Adipocyte (in vitro differentiated cells): ENCODE results near the gene PACRG.
A peak's percentile ranks its signal among the peaks of the same experiment; 100 is the strongest.

Experiments
- DNase-seq: peaks from one replicate; pipeline ENCODE4 v3.0.0-alpha.2; 2015; ENCODE audit warnings: low read depth
- H3K27me3 ChIP-seq: replicated peaks from 2 replicates; pipeline ENCODE4 v1.7.0; 2013; ENCODE audit warnings: mild to moderate bottlenecking, low read length, moderate library complexity; ENCODE audit not compliant: control insufficient read depth, insufficient read depth
- H3K36me3 ChIP-seq: 2 replicates; pipeline ENCODE4 v1.7.0; 2013; ENCODE audit warnings: low read length, mild to moderate bottlenecking, moderate library complexity; ENCODE audit not compliant: control insufficient read depth, insufficient read depth, severe bottlenecking
- H3K4me1 ChIP-seq: 2 replicates; pipeline ENCODE4 v1.7.0; 2013; ENCODE audit warnings: mild to moderate bottlenecking, low read length, moderate library complexity; ENCODE audit not compliant: control insufficient read depth, insufficient read depth
- H3K4me3 ChIP-seq: 2 replicates; pipeline ENCODE4 v1.7.0; 2013; ENCODE audit warnings: mild to moderate bottlenecking, low read length, moderate library complexity
- H3K9ac ChIP-seq: 2 replicates; pipeline ENCODE4 v1.7.0; 2013; ENCODE audit warnings: mild to moderate bottlenecking, low read length, moderate library complexity
- H3K9me3 ChIP-seq: 2 replicates; pipeline ENCODE4 v1.7.0; 2013; ENCODE audit warnings: mild to moderate bottlenecking, low read length, moderate library complexity; ENCODE audit not compliant: control insufficient read depth

Gene PACRG

DNA sequence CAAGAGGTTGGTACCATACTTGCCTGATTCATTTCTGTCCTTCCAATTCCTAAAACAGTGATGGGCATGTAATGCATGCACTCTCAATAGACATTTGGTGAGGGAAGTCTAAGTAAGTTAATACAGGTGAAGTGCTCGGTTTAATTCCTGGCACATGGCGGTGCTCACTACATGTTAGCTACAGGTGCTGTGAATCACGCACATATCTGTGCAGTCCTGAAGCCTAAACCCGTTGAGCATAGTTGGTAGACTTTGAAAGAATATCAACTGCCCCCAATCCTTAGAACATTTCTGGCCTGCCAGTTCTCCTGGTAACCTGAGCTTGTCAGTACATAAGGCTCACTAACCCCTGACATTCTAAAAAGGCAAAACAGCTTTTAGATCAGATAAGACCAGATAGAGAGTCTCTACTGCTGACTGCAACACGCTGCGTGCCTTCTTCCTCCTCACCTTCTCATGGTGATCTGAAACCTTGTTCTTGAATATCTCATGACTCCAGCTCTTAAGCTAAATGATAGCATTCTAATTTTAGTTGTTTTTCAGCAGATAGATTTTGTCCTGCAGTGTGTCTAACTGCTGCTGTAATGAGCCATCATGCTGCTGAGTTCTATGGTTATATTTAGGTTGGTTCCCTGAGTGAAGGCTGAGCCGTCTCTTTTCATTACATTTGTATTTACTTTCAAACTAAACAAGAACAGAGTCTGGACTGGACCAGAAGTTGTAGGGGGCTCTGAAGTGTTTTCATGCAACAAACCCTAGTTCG lies 358.3 kb downstream of the PACRG start:
- peak; percentile 1 for DNase-seq
- Histone ChIP-seq H3K4me1 (no peaks in the 10 kb centered on the region), H3K4me3 (no peak overlapping the region), H3K9ac (no peak overlapping the region), H3K9me3 (no peaks in the 10 kb centered on the region), H3K27me3 (peaks cover 5% of the 10 kb centered on the region), H3K36me3 (no peaks in the 10 kb centered on the region)

DNA sequence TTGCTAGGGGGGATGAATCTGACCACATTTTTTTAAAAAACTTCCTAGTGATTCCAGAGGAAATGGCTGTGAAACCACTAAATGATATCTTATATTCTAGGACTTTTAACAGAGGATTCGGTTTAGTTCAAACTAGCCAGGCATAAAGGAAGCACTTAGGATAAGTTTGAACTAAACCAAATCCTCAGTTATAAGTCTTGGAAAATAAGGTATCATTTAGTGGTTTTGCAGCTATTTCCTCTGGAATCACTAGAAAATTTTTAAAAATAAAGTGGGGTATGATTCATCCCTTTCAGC lies 358.8 kb downstream of the PACRG start:
- Histone ChIP-seq H3K4me3 (no peak overlapping the region), H3K36me3 (no peaks in the 10 kb centered on the region), H3K9ac (no peak overlapping the region), H3K4me1 (no peaks in the 10 kb centered on the region), H3K9me3 (no peaks in the 10 kb centered on the region), H3K27me3 (peaks cover 5% of the 10 kb centered on the region)
- DNase-seq, result no peak

- Histone ChIP-seq H3K9ac (no peak overlapping the region), H3K36me3 (no peaks in the 10 kb centered on the region), H3K4me3 (no peak overlapping the region), H3K4me1 (no peaks in the 10 kb centered on the region), H3K27me3 (peaks cover 5% of the 10 kb centered on the region), H3K9me3 (no peaks in the 10 kb centered on the region)
- DNase-seq, result no peak
These were observed 360.2 kb downstream of the PACRG start for GRCh38 chr6:163087981-163088380.

DNA sequence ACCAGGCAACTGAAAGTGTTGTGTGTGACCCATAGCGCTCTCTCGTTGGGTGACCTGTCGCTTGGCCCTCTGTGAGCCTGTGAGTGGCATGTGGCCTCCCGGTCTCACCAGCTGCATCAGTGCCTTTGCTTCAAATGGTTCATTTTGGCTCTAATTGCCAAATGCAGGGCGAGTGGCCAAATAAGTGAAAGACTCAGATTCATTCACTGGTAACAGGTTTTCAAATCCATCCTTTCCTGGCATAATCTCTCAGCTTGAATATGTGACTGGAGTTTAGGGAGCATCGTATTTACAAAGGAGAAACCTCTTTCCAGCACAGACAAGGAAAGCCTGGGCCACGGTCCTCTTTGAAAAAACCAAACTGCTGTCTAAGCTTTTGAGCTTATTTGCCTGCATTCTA lies 365.1 kb downstream of the PACRG start:
- Histone ChIP-seq H3K9ac (no peak overlapping the region), H3K4me1 (no peaks in the 10 kb centered on the region), H3K27me3 (no peaks in the 10 kb centered on the region), H3K4me3 (no peak overlapping the region), H3K36me3 (no peaks in the 10 kb centered on the region), H3K9me3 (no peaks in the 10 kb centered on the region)
- no peak for DNase-seq

GRCh38 chr6:163094881-163095280 lies 367.1 kb downstream of the PACRG start:
- Histone ChIP-seq H3K27me3 (no peaks in the 10 kb centered on the region), H3K4me1 (no peaks in the 10 kb centered on the region), H3K4me3 (no peak overlapping the region), H3K36me3 (no peaks in the 10 kb centered on the region), H3K9ac (no peak overlapping the region), H3K9me3 (no peaks in the 10 kb centered on the region)
- DNase-seq, result no peak

- DNase-seq, result no peak
- H3K4me1 ChIP-seq, result no peaks in the 10 kb centered on the region
- no peak overlapping the region for H3K4me3 ChIP-seq
- H3K9ac ChIP-seq, result no peak overlapping the region
- H3K36me3 ChIP-seq, result no peaks in the 10 kb centered on the region
- no peaks in the 10 kb centered on the region for H3K9me3 ChIP-seq
- no peaks in the 10 kb centered on the region for H3K27me3 ChIP-seq
These were observed 367.6 kb downstream of the PACRG start for GRCh38 chr6:163095401-163095800.

DNA sequence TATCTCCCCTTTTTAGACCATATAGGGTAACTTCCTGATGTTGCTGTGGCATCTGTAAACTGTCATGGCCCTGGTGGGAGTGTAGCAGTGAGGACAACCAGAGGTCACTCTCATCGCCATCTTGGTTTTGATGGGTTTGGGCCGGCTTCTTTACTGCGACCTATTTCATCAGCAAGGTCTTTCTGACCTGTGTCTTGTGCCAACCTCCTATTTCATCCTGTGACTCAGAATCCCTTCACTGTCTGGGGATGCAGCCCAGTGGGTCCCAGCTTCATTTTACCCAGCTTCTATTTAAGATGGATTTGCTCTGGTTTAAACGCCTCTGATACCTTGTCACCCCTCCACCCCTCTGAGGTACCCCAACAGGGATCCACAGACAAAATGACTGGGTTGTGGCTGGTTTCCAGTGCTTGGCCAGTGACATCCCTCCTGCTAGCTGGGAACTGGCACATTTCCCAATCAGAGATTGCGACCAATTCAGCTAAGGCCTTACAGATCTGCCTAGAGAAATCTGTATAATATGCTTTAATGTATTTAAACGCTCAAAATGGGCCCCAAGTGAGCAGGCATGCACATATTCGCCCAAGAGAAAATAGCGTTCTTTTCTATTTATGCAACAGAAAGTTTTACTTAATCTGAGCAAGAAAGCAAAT lies 371.2 kb downstream of the PACRG start:
- H3K9ac ChIP-seq, result no peak overlapping the region
- DNase-seq, result no peak

GRCh38 chr6:163099621-163100171 lies 371.9 kb downstream of the PACRG start:
- Histone ChIP-seq H3K9ac (no peak overlapping the region), H3K9me3 (no peaks in the 10 kb centered on the region), H3K4me3 (no peak overlapping the region), H3K27me3 (no peaks in the 10 kb centered on the region), H3K4me1 (no peaks in the 10 kb centered on the region), H3K36me3 (no peaks in the 10 kb centered on the region)
- DNase-seq, result no peak

More for the DNA sequence above, 371.2 kb downstream of the PACRG start:
- Histone ChIP-seq H3K4me3 (no peak overlapping the region), H3K36me3 (no peaks in the 10 kb centered on the region), H3K4me1 (no peaks in the 10 kb centered on the region), H3K27me3 (no peaks in the 10 kb centered on the region), H3K9me3 (no peaks in the 10 kb centered on the region)

DNA sequence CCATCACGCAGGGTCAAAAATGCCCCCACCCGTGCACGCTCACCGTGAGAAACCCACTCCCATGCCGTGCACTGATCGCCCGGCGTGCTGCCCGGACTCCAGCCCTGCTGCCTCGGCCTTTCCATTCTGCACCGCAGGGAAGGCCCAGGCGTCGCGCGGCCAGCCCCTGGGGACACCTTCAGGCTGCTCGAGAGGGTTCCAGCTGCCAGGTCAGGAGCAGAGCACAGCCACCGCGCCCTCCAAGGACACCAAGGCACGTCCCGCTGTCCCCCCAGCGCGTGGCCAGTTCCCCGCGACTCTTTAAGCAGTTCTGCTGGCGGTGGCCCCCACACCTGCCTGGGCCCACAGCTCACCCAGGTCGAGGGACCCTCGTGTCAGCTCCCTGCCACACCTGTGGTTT lies 372.5 kb downstream of the PACRG start:
- H3K9ac ChIP-seq, result no peak overlapping the region
- no peak overlapping the region for H3K4me3 ChIP-seq
- H3K36me3 ChIP-seq, result no peaks in the 10 kb centered on the region
- no peaks in the 10 kb centered on the region for H3K9me3 ChIP-seq
- no peaks in the 10 kb centered on the region for H3K4me1 ChIP-seq
- H3K27me3 ChIP-seq, result no peaks in the 10 kb centered on the region
- no peak for DNase-seq

DNA sequence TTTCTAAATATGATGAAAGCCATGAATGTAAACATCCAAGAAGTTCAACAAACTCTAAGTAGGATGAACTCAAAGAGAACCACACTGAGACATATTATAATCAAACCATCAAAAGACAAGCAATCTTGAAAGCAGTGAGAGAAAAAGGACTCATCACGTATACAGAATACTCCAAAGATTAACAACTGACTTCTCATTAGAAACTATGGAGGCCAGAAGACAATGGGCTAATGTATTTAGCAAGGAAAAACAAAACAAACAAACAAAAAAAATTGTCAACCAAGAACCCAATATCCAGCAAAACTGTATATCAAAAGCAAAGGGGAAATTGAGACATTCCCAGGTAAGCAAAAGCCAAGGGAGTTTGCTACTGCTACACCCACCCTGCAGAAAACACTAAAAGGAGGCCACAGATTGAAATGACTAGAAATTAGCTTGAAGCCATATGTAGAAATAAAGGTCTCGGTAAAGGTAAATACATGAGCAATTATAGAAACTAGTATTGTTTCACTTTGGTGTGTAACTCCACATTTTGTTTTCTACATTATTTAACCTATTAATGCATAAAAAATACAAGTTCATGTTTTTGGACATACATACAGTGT lies 385.7 kb downstream of the PACRG start:
- peaks cover 28% of the 10 kb centered on the region for H3K9me3 ChIP-seq
- H3K9ac ChIP-seq, result no peak overlapping the region
- no peak overlapping the region for H3K4me3 ChIP-seq
- H3K4me1 ChIP-seq, result no peaks in the 10 kb centered on the region
- DNase-seq, result no peak
- no peaks in the 10 kb centered on the region for H3K36me3 ChIP-seq
- H3K27me3 ChIP-seq, result no peaks in the 10 kb centered on the region

- Histone ChIP-seq H3K27me3 (no peaks in the 10 kb centered on the region), H3K4me3 (no peak overlapping the region), H3K4me1 (no peaks in the 10 kb centered on the region), H3K9me3 (peaks cover 6% of the 10 kb centered on the region), H3K36me3 (no peaks in the 10 kb centered on the region), H3K9ac (no peak overlapping the region)
- no peak for DNase-seq
These were observed 391.2 kb downstream of the PACRG start for GRCh38 chr6:163118941-163119340.
